Endothelial cell of umbilical vein (primary cell): Measurements from ENCODE around the gene RNF224. TPM values are rescaled to one million over a fixed set of nuclear protein-coding genes. Genes with fewer than 3 reads are reported as not detected.
A peak's percentile ranks its signal among the peaks of the same experiment; 100 is the strongest.

Experiments
- BruUV-seq: library from RNA; stranded (reverse); fragments of 400-500 nt; replicated peaks from 2 replicates; lab custom pipeline; 2021; lab: Mats Ljungman, UMichigan
- CTCF ChIA-PET: fragments of 300-600, 350-600 bp; sonication (Branson Sonifier 250); formaldehyde crosslinking; loops from one replicate; lab custom pipeline; 2021; ENCODE audit warnings: antibody characterized with exemption, inconsistent platforms; lab: Charles Lee
- POLR2A ChIA-PET: fragments of 300-600, 350-600 bp; sonication (Branson Sonifier 250); formaldehyde crosslinking; loops from one replicate; lab custom pipeline; 2021; ENCODE audit warnings: antibody characterized with exemption, inconsistent platforms; lab: Charles Lee
- DNase-seq: peaks from one replicate; pipeline ENCODE4 v3.0.0-alpha.2; 2011; ENCODE audit warnings: low read depth, low spot score
- FAIRE-seq: peaks from 2 replicates; lab custom pipeline; 2011; peaks lifted over from hg19 to GRCh38; lab: Jason Lieb, UNC
- H2AFZ ChIP-seq: 2 replicates; pipeline ENCODE4 v1.6.0; 2012; ENCODE audit warnings: low read depth, low read length, control low read depth, inconsistent platforms
- H3K27ac ChIP-seq: 2 replicates; pipeline ENCODE4 v1.5.1; 2011; ENCODE audit warnings: low read depth, mild to moderate bottlenecking, control low read depth, low read length, moderate library complexity; ENCODE audit not compliant: insufficient read depth
- H3K27me3 ChIP-seq, 2 experiments: 2 replicates each; pipeline versions ENCODE4 v1.6.0 to v1.6.1; 2011; ENCODE audit warnings: low read length in 2 of 2, mixed read lengths in 1 of 2; ENCODE audit not compliant: control insufficient read depth in 2 of 2, insufficient read depth in 2 of 2
- H3K36me3 ChIP-seq, 2 experiments: 2 replicates in 1 of 2; 3 replicates in 1 of 2; pipeline ENCODE4 v1.5.1; 2011; ENCODE audit warnings: low read length in 2 of 2, mild to moderate bottlenecking in 1 of 2, moderate library complexity in 1 of 2; ENCODE audit not compliant: control insufficient read depth in 2 of 2, insufficient read depth in 2 of 2; ENCODE audit errors: extremely low read depth in 1 of 2
- H3K4me1 ChIP-seq: 3 replicates; pipeline ENCODE4 v1.5.1; 2011; ENCODE audit warnings: mild to moderate bottlenecking, low read length; ENCODE audit not compliant: control insufficient read depth, insufficient read depth; ENCODE audit errors: extremely low read depth
- H3K4me2 ChIP-seq: 2 replicates; pipeline ENCODE4 v1.6.1; 2011; ENCODE audit warnings: low read length, control low read depth, mixed read lengths; ENCODE audit not compliant: insufficient read depth
- H3K4me3 ChIP-seq, 3 experiments: fragments of 200-600 bp in 1 of 3; sonication (generic), shearing (Covaris generic) in 1 of 3; replicated peaks in 1 of 3; 2 replicates each; pipeline ENCODE4 v1.5.1; 2011 to 2016; ENCODE audit warnings: control low read depth in 3 of 3, low read length in 3 of 3, mild to moderate bottlenecking in 2 of 3, inconsistent platforms in 1 of 3, low read depth in 1 of 3, moderate library complexity in 1 of 3; ENCODE audit not compliant: insufficient read depth in 1 of 3
- H3K79me2 ChIP-seq: 2 replicates; pipeline ENCODE4 v1.6.0; 2012; ENCODE audit warnings: low read length, inconsistent platforms; ENCODE audit not compliant: control insufficient read depth, insufficient read depth
- H3K9ac ChIP-seq: replicated peaks from 2 replicates; pipeline ENCODE3; 2011; ENCODE audit warnings: low read length, control low read depth; ENCODE audit not compliant: insufficient read depth; ENCODE audit errors: extremely low read depth
- H3K9me1 ChIP-seq: replicated peaks from 3 replicates; pipeline ENCODE4 v1.6.0; 2011; ENCODE audit warnings: mild to moderate bottlenecking, low read length; ENCODE audit not compliant: control insufficient read depth, insufficient read depth; ENCODE audit errors: extremely low read depth
- H3K9me3 ChIP-seq: replicated peaks from 2 replicates; pipeline ENCODE4 v1.5.1; 2012; ENCODE audit warnings: low read length, inconsistent platforms; ENCODE audit not compliant: control insufficient read depth, insufficient read depth
- H4K20me1 ChIP-seq: replicated peaks from 2 replicates; pipeline ENCODE3; 2011; ENCODE audit warnings: mild to moderate bottlenecking, low read length; ENCODE audit not compliant: control insufficient read depth, insufficient read depth; ENCODE audit errors: extremely low read depth
- CTCF ChIP-seq, 2 donors: IDR thresholded peaks; 1 replicate in 1 of 2; 2 replicates in 1 of 2; pipeline ENCODE4 v1.5.1; 2011; ENCODE audit warnings: low read length in 2 of 2, mild to moderate bottlenecking in 2 of 2, moderate library complexity in 2 of 2, control low read depth in 1 of 2, inconsistent platforms in 1 of 2, low read depth in 1 of 2; ENCODE audit not compliant: insufficient read depth in 1 of 2; ENCODE audit errors: extremely low read depth in 1 of 2
- EZH2 ChIP-seq: IDR thresholded peaks from 2 replicates; pipeline ENCODE4 v1.6.1; 2012; ENCODE audit warnings: borderline replicate concordance, low read depth, mild to moderate bottlenecking, moderate library complexity, low read length, inconsistent platforms; ENCODE audit not compliant: severe bottlenecking
- FOS ChIP-seq: IDR thresholded peaks from 2 replicates; pipeline ENCODE4 v1.6.1; 2011; ENCODE audit warnings: mild to moderate bottlenecking, low read length, moderate library complexity, borderline replicate concordance; ENCODE audit not compliant: insufficient read depth
- GATA2 ChIP-seq: IDR thresholded peaks from 2 replicates; pipeline ENCODE4 v1.7.0; 2011; ENCODE audit warnings: low read depth, mild to moderate bottlenecking, moderate library complexity, mixed read lengths, low read length; ENCODE audit not compliant: insufficient read length, insufficient read depth
- JUN ChIP-seq: IDR thresholded peaks from 2 replicates; pipeline ENCODE4 v1.6.1; 2011; ENCODE audit warnings: borderline replicate concordance, low read depth; ENCODE audit not compliant: insufficient read length, insufficient read depth
- MAX ChIP-seq: IDR thresholded peaks from 2 replicates; pipeline ENCODE4 v1.6.1; 2011; ENCODE audit not compliant: insufficient read depth, insufficient read length
- MYC ChIP-seq: IDR thresholded peaks from one replicate; pipeline ENCODE4 v1.6.1; 2011; ENCODE audit warnings: mild to moderate bottlenecking, low read depth, low read length
- POLR2A ChIP-seq: IDR thresholded peaks from 2 replicates; pipeline ENCODE4 v1.6.1; 2012; ENCODE audit warnings: low read depth, mild to moderate bottlenecking, control low read depth, low read length
- POLR2AphosphoS5 ChIP-seq: IDR thresholded peaks from 2 replicates; pipeline ENCODE4 v1.6.1; 2012; ENCODE audit warnings: low read depth, mild to moderate bottlenecking, control low read depth, low read length, moderate library complexity; ENCODE audit not compliant: insufficient read depth
- dilution Hi-C: fragments of 300-500 bp; cut with MboI; formaldehyde crosslinking; loops from one replicate; pipeline ENCODE4 v1.15.0; 2019; ENCODE audit warnings: low sequenced_read_pairs; ENCODE audit not compliant: extremely low pct_ligation_motif_present
- intact Hi-C: fragments of 100-400 bp; cut with micrococcal nuclease; formaldehyde crosslinking; loops from one replicate; pipeline ENCODE4 v1.10.0; 2022
- polyA plus RNA-seq, 4 experiments: library from polyadenylated mRNA; depleted of rRNA in 3 of 4; stranded (reverse) in 3 of 4; unstranded in 1 of 4; fragments of >200 nt; gene quantifications; 2 replicates each; pipeline versions ENCODE4 v1.2.1 to v1.2.3, GENCODE V29; 2011 to 2012; ENCODE audit warnings: missing spikeins in 1 of 4
- total RNA-seq: library from RNA; stranded (reverse); gene quantifications from 2 replicates; pipeline ENCODE4 v1.2.3, GENCODE V29; 2021

RNF224 gene
- total and polyA plus RNA-seq, 2 donors (not counting 3 experiments of a cell fraction or from before 2014, with no cell fraction given): not detected

GRCh38 chr9:137218754-137219271 is 8.5 kb upstream of the RNF224 start:
- ChIA-PET POLR2A (interaction anchor here (0.6 to 0.7 kb wide), 2 partner anchors 21 to 22 kb away, joined by 3 to 8 read pairs; partner anchors contain the start of gene TUBB4B), CTCF (interaction anchor here (1.3 to 2.1 kb wide), 3 partner anchors 12 to 30 kb away, joined by 4 to 8 read pairs (median 5); partner anchors contain the start of genes ANAPC2 and SSNA1)
- no peaks in the 10 kb centered on the region for H3K79me2 ChIP-seq
- TF ChIP-seq POLR2AphosphoS5 (peak; percentile 49), GATA2 (no peak)
- H3K4me3 ChIP-seq: no peak overlapping the region
- peak overlapping the region; percentile 8 for H3K27ac ChIP-seq
- no peak overlapping the region for H3K4me2 ChIP-seq
- H3K9me3 ChIP-seq: no peaks in the 10 kb centered on the region
- H2AFZ ChIP-seq: no peak overlapping the region
- intact Hi-C loops (no loop called here), dilution Hi-C loops (no loop called here)
- H3K9ac ChIP-seq: no peak overlapping the region
- no peaks in the 10 kb centered on the region for H3K27me3 ChIP-seq
- BruUV-seq: TSS peak; percentile 13
- FAIRE-seq (peak; percentile 71), DNase-seq (peak; percentile 9)
- no peaks in the 10 kb centered on the region for H4K20me1 ChIP-seq
- H3K36me3 ChIP-seq: peaks cover 0 to 2% of the 10 kb centered on the region in 2 experiments
- peaks cover 15% of the 10 kb centered on the region for H3K4me1 ChIP-seq
- H3K9me1 ChIP-seq: no peaks in the 10 kb centered on the region

- intact Hi-C loops (no loop called here), dilution Hi-C loops (no loop called here)
- Histone ChIP-seq H3K9me1 (no peaks in the 10 kb centered on the region), H3K4me3 (no peak overlapping the region), H3K27ac (no peak overlapping the region), H3K36me3 (peaks cover 0 to 2% of the 10 kb centered on the region in 2 experiments), H3K9ac (no peak overlapping the region), H3K79me2 (no peaks in the 10 kb centered on the region), H3K9me3 (no peaks in the 10 kb centered on the region), H2AFZ (no peak overlapping the region), H4K20me1 (no peaks in the 10 kb centered on the region), H3K4me2 (no peak overlapping the region), H3K4me1 (peaks cover 18% of the 10 kb centered on the region), H3K27me3 (no peaks in the 10 kb centered on the region)
- FAIRE-seq: no peak
- TF ChIP-seq MYC (no peak), GATA2 (no peak), JUN (no peak), CTCF (IDR thresholded peaks at IDR 0.05; ENCODE audit: extremely low read depth in 1 of 2, insufficient read depth in 1 of 2, low read depth in 1 of 2, low read length in 2 of 2) (no peak), EZH2 (no peak), POLR2A (no peak), FOS (no peak), POLR2AphosphoS5 (no peak), MAX (no peak)
- BruUV-seq: no TSS peak
- POLR2A ChIA-PET: no interaction called here
- no peak for DNase-seq
- CTCF ChIA-PET: interaction anchor here (2.1 kb wide), 1 partner anchor 17 kb away, joined by 8 read pairs; no protein-coding TSS in a partner anchor
These were observed 7.5 kb upstream of the RNF224 start for GRCh38 chr9:137219757-137220316.
